ENCODE results near the gene CHID1.

DNA sequence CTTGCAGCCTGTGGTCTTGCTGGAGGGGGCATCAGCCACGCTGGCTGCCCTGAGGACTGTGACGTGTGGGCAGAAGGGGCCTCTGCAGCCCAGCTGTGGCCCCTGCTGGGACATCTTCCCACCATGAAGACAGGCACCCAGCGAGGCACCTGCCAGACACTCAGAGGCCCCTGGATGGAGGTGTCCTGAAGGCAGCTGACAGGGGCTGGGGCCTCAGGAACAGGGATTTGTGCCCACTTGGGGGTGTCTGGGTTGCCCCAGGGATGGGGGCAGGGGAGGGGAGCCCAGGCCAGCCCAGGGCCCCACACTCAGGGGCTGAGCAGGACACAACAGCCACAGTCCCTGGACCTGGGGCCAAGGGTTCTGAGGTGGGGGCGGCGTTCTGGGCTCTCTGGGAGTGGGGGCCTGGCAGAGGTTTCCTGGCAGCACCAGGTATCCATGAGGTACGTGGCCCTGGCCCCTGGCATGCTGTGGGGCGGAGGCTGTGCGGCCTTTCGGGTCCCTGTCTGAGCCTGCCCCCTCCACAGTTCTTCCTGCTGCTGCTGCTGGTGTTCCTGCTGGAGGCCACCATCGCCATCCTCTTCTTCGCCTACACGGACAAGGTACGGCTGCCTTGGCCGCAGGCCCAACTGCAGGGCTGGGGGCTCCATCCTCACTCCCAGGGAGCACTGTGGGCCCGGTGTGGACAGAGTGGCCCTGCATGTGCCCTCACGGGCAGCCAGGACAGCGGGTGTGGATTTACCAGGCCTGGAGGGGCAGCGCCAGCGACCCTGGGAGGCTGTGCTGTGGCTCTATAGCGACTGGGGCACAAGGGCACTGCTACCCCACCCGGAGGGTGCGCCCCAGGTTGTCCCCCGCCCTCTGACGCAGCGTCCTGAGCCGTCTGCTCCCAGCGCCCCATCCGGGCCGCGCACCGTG, 46.4 kb downstream of the CHID1 start:
- no peak for TF ChIP-seq POLR2A (IDR thresholded peaks at IDR 0.05)
- TF ChIP-seq, protein P1, sequence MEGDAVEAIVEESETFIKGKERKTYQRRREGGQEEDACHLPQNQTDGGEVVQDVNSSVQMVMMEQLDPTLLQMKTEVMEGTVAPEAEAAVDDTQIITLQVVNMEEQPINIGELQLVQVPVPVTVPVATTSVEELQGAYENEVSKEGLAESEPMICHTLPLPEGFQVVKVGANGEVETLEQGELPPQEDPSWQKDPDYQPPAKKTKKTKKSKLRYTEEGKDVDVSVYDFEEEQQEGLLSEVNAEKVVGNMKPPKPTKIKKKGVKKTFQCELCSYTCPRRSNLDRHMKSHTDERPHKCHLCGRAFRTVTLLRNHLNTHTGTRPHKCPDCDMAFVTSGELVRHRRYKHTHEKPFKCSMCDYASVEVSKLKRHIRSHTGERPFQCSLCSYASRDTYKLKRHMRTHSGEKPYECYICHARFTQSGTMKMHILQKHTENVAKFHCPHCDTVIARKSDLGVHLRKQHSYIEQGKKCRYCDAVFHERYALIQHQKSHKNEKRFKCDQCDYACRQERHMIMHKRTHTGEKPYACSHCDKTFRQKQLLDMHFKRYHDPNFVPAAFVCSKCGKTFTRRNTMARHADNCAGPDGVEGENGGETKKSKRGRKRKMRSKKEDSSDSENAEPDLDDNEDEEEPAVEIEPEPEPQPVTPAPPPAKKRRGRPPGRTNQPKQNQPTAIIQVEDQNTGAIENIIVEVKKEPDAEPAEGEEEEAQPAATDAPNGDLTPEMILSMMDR (IDR thresholded peaks at IDR 0.05), result no peak
- no peak for TF ChIP-seq EP300 (IDR thresholded peaks at IDR 0.05)

Data from tibial nerve (tissue), 4 donors.